Measurements from ENCODE around the gene CRYGB. TPM values are rescaled to one million over a fixed set of nuclear protein-coding genes. Genes with fewer than 3 reads are reported as not detected.

CRYGB gene
- total and polyA plus RNA-seq, 10 of the 15 experiments (the other 5 are each of a cell fraction or from before 2014, with no cell fraction given), result not detected

DNA sequence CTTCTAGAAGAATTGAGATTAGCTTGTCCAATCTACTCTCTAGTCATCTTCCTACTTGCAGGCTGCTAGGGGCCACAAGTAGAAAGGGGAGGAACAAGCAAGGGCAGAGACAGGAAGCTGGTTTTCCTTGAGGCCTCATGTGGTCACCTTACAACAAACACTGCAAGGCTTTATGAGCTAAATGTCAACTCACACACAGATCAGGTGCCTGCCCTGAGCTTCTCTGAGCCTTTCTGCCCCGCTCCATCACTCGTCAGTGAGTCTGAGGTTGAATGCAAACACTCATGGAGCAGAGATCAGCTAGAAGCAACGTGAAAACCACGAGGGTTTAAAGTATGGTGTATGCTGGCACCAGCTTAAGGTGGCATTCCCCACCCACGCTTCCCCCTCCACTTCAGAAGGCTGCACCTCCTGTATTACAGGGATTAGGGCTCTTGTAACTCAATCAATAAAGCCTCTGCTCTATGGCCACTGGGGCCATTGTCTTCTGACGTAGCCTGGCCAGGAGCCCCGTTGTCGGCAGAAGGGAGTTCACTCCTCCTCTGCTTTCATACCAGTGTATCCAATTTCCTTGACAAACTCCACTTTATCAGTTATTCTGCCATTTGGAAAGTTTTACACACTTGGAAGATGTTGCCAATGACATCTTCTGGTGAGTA is 10.9 kb downstream of the CRYGB start:
- Histone ChIP-seq H3K79me2 (ENCODE audit: control insufficient read depth, insufficient read depth, low read length) (no peaks in the 10 kb centered on the region), H3K27ac (ENCODE audit: control insufficient read depth, insufficient read depth) (no peak overlapping the region), H3K36me3 (ENCODE audit: control insufficient read depth in 2 of 2, insufficient read depth in 2 of 2, low read length in 1 of 2) (no peaks in the 10 kb centered on the region), H4K20me1 (ENCODE audit: control insufficient read depth, insufficient read depth) (no peaks in the 10 kb centered on the region), H2AFZ (ENCODE audit: control insufficient read depth, low read depth, low read length) (peak overlapping the region; percentile 51), H3K4me3 (no peak overlapping the region), H3K27me3 (replicated peaks in 1 of 2; ENCODE audit: control insufficient read depth in 2 of 2, insufficient read depth in 2 of 2, low read length in 1 of 2) (no peaks in the 10 kb centered on the region), H3K4me1 (ENCODE audit: control insufficient read depth, insufficient read depth, low read length) (peaks cover 2% of the 10 kb centered on the region; the same call in 1 of the 2 replicates), H3K9me3 (replicated peaks; ENCODE audit: control insufficient read depth, insufficient read depth, low read length) (no peaks in the 10 kb centered on the region; the same call in 2 of the 3 replicates), H3K9ac (ENCODE audit: control insufficient read depth, insufficient read depth, low read length) (no peak overlapping the region), H3K4me2 (ENCODE audit: control insufficient read depth, insufficient read depth) (peak overlapping the region; percentile 13; the same call in 1 of the 2 replicates)
- TF ChIP-seq EGR1 (IDR thresholded peaks at IDR 0.05; ENCODE audit: borderline replicate concordance in 1 of 2, low read depth in 2 of 2, low read length in 2 of 2), result peak in 1 of 2 experiments; percentile 31; a peak in 1 of 3 replicates
- TF ChIP-seq RUNX3 (IDR thresholded peaks at IDR 0.05; ENCODE audit: low read length), result no peak
- TF ChIP-seq SIX5 (IDR thresholded peaks at IDR 0.05; ENCODE audit: low read depth, low read length, severe bottlenecking), result no peak
- no peak for TF ChIP-seq SIN3A (IDR thresholded peaks at IDR 0.05; ENCODE audit: low read depth, low read length)
- no peak for TF ChIP-seq HDAC2 (IDR thresholded peaks at IDR 0.05)
- SMC1A ChIA-PET (ENCODE audit: uncharacterized antibody, unreplicated experiment), result interaction anchor here (0.8 kb wide), 1 partner anchor 10 kb away, joined by 3 read pairs; no protein-coding TSS in a partner anchor
- POLR2A ChIA-PET, result no interaction called here
- intact Hi-C loops (cut with micrococcal nuclease; ENCODE audit: unreplicated experiment) (no loop called here), in situ Hi-C loops (cut with MboI) (no loop called here)
- FAIRE-seq (no peak), DNase-seq (ENCODE audit: low read depth, low spot score) (no peak), ATAC-seq (peak; percentile 29; the same call in 2 of the 3 replicates)
- BruUV-seq (replicated peaks), result no TSS peak
- 6% methylated on average over 8 of the region's 8 CpGs for WGBS (ENCODE audit: insufficient coverage, insufficient replicate concordance, low lambda C conversion rate, missing lambda C conversion rate)
- CTCF ChIA-PET, result interaction anchor here (0.9 kb wide), 1 partner anchor 40 kb away, joined by 3 read pairs; no protein-coding TSS in a partner anchor
- RAD21 ChIA-PET (ENCODE audit: unreplicated experiment), result no interaction called here

DNA sequence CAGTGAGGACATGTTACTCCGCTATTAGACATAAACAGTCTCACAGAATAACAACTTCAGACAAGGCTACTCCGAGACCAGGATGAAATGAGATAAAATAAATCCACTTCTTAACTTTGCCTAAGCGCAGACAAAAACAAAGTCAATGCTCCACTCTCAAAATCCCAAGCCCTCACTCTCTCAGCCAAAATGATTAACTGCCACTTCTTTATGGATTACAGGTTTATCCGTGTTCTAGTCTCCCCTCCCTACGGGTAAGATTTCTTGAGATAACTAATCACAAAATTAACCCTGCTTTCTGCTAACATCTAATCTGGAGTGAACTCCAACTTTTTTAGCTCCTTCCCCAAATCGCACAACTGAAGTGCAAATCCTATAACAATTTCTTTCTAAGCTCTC is 15.2 kb downstream of the CRYGB start:
- intact Hi-C loops (cut with micrococcal nuclease; ENCODE audit: unreplicated experiment), result no loop called here

More for the DNA sequence above, 15.2 kb downstream of the CRYGB start:
- ATAC-seq, result no peak
- no peak overlapping the region for H3K4me3 ChIP-seq
- ChIA-PET POLR2A (no interaction called here), RAD21 (ENCODE audit: unreplicated experiment) (no interaction called here), SMC1A (ENCODE audit: uncharacterized antibody, unreplicated experiment) (no interaction called here), CTCF (interaction anchor here (1.0 to 1.3 kb wide), 2 partner anchors 12 to 45 kb away, joined by 3 read pairs; no protein-coding TSS in a partner anchor)
- H3K4me1 ChIP-seq (ENCODE audit: control insufficient read depth, insufficient read depth, low read length), result peaks cover 2% of the 10 kb centered on the region; the same call in 1 of the 2 replicates
- no peaks in the 10 kb centered on the region for H3K36me3 ChIP-seq (ENCODE audit: control insufficient read depth in 2 of 2, insufficient read depth in 2 of 2, low read length in 1 of 2)
- no peaks in the 10 kb centered on the region for H3K27me3 ChIP-seq (replicated peaks in 1 of 2; ENCODE audit: control insufficient read depth in 2 of 2, insufficient read depth in 2 of 2, low read length in 1 of 2)
- no peak overlapping the region for H3K9ac ChIP-seq (ENCODE audit: control insufficient read depth, insufficient read depth, low read length)
- no peak overlapping the region for H3K4me2 ChIP-seq (ENCODE audit: control insufficient read depth, insufficient read depth)
- H3K27ac ChIP-seq (ENCODE audit: control insufficient read depth, insufficient read depth), result no peak overlapping the region
- 74% methylated on average over 6 of the region's 6 CpGs for WGBS (ENCODE audit: insufficient coverage, insufficient replicate concordance, low lambda C conversion rate, missing lambda C conversion rate)
- no peaks in the 10 kb centered on the region; the same call in 1 of the 2 replicates for H4K20me1 ChIP-seq (ENCODE audit: control insufficient read depth, insufficient read depth)
- in situ Hi-C loops (cut with MboI), result no loop called here
- DNase-seq (ENCODE audit: low read depth, low spot score), result no peak
- no peak for TF ChIP-seq POLR2AphosphoS5 (IDR thresholded peaks at IDR 0.05; ENCODE audit: low read length)
- TF ChIP-seq EED (IDR thresholded peaks at IDR 0.05; ENCODE audit: low read depth), result no peak
- no peak for TF ChIP-seq CEBPB (IDR thresholded peaks at IDR 0.05; ENCODE audit: borderline replicate concordance in 1 of 2, low read depth in 2 of 2, low read length in 2 of 2)
- no peak for TF ChIP-seq YBX1 (IDR thresholded peaks at IDR 0.05)
- no peak for TF ChIP-seq SIN3A (IDR thresholded peaks at IDR 0.05; ENCODE audit: low read depth, low read length)
- no peak for TF ChIP-seq TBL1XR1 (IDR thresholded peaks at IDR 0.05; ENCODE audit: low read depth, low read length)
- no peak for TF ChIP-seq FOXK2 (IDR thresholded peaks at IDR 0.05)
- no peak for TF ChIP-seq NFIC (IDR thresholded peaks at IDR 0.05; ENCODE audit: low read depth, low read length)
- no peak for TF ChIP-seq MYB (IDR thresholded peaks at IDR 0.05; ENCODE audit: borderline replicate concordance, low read depth, low read length)
- no TSS peak for BruUV-seq (replicated peaks)
- no peak for FAIRE-seq
- H3K79me2 ChIP-seq (ENCODE audit: control insufficient read depth, insufficient read depth, low read length), result no peaks in the 10 kb centered on the region
- no peak overlapping the region for H2AFZ ChIP-seq (ENCODE audit: control insufficient read depth, low read depth, low read length)
- no peaks in the 10 kb centered on the region; the same call in 2 of the 3 replicates for H3K9me3 ChIP-seq (replicated peaks; ENCODE audit: control insufficient read depth, insufficient read depth, low read length)
